Caco-2 (cell line): ENCODE measurements around the gene RBM43. TPM values are rescaled to one million over a fixed set of nuclear protein-coding genes. Genes with fewer than 3 reads are reported as not detected.
"Not testable (repeated sequence)": the region's sequence is repeated elsewhere in the genome, so short reads cannot be mapped to it uniquely, and the experiment has no call there.

ENCODE experiments used
- BruUV-seq: library from RNA; stranded (reverse); fragments of 400-500 nt; replicated peaks from 2 replicates; lab custom pipeline; 2021; lab: Mats Ljungman, UMichigan
- CTCF ChIA-PET: fragments of 300-600 bp; sonication (Branson Sonifier 250); formaldehyde crosslinking; loops from one replicate; lab custom pipeline; 2022; ENCODE audit warnings: antibody characterized with exemption; lab: Charles Lee
- POLR2A ChIA-PET: fragments of 300-600 bp; sonication (Branson Sonifier 250); formaldehyde crosslinking; loops from one replicate; lab custom pipeline; 2022; ENCODE audit warnings: antibody characterized with exemption; lab: Charles Lee
- DNase-seq, 2 experiments: peaks; one replicate each; pipeline versions ENCODE4 v3.0.0 to v3.0.0-alpha.2; 2020 to 2022
- H3K27me3 ChIP-seq: replicated peaks from 2 replicates; pipeline ENCODE4 v1.6.0; 2011; ENCODE audit warnings: low read length; ENCODE audit not compliant: control insufficient read depth, insufficient read depth
- H3K36me3 ChIP-seq: 2 replicates; pipeline ENCODE4 v1.5.1; 2011; ENCODE audit warnings: low read length; ENCODE audit not compliant: control insufficient read depth, insufficient read depth
- H3K4me1 ChIP-seq: fragments of 250-450 bp; sonication (Bioruptor Pico); 2 replicates; pipeline ENCODE4 v1.5.1; 2020; ENCODE audit warnings: mild to moderate bottlenecking
- H3K4me3 ChIP-seq: 2 replicates; pipeline ENCODE4 v1.5.1; 2011; ENCODE audit warnings: low read depth, mild to moderate bottlenecking, control low read depth, low read length
- H3K9me3 ChIP-seq: fragments of 250-450 bp; sonication (Bioruptor Pico); 2 replicates; pipeline ENCODE4 v1.5.1; 2020; ENCODE audit warnings: mild to moderate bottlenecking, moderate library complexity
- H3K27ac Mint-ChIP-seq: one replicate; pipeline ENCODE4 v1.8.0; 2022; ENCODE audit warnings: mixed read lengths; ENCODE audit not compliant: unreplicated experiment
- H3K27me3 Mint-ChIP-seq: one replicate; pipeline ENCODE4 v1.8.0; 2022; ENCODE audit warnings: mixed read lengths; ENCODE audit not compliant: insufficient read depth, unreplicated experiment
- H3K36me3 Mint-ChIP-seq: one replicate; pipeline ENCODE4 v1.8.0; 2022; ENCODE audit warnings: mild to moderate bottlenecking, mixed read lengths; ENCODE audit not compliant: insufficient read depth, unreplicated experiment
- H3K4me1 Mint-ChIP-seq: one replicate; pipeline ENCODE4 v1.8.0; 2022; ENCODE audit warnings: low read depth, mixed read lengths; ENCODE audit not compliant: unreplicated experiment
- H3K4me3 Mint-ChIP-seq: one replicate; pipeline ENCODE4 v1.8.0; 2022; ENCODE audit warnings: mild to moderate bottlenecking, moderate library complexity, mixed read lengths; ENCODE audit not compliant: unreplicated experiment
- H3K9me3 Mint-ChIP-seq: one replicate; pipeline ENCODE4 v1.8.0; 2022; ENCODE audit warnings: mixed read lengths; ENCODE audit not compliant: unreplicated experiment
- CTCF ChIP-seq, 2 experiments: fragments of 200-600 bp in 1 of 2; IDR thresholded peaks; 1 replicate in 1 of 2; 2 replicates in 1 of 2; pipeline versions ENCODE4 v1.5.1 to v1.8.0; 2011 to 2022; ENCODE audit warnings: antibody characterized with exemption in 1 of 2, control low read depth in 1 of 2, inconsistent platforms in 1 of 2, low read depth in 1 of 2, low read length in 1 of 2, mild to moderate bottlenecking in 1 of 2, moderate library complexity in 1 of 2; ENCODE audit not compliant: insufficient read depth in 1 of 2, severe bottlenecking in 1 of 2, unreplicated experiment in 1 of 2
- intact Hi-C: fragments of 100-400 bp; cut with micrococcal nuclease; formaldehyde crosslinking; loops from one replicate; pipeline ENCODE4 v1.10.0; 2022; ENCODE audit not compliant: unreplicated experiment
- total RNA-seq: library from RNA; stranded (reverse); gene quantifications from 2 replicates; pipeline ENCODE4 v1.2.3, GENCODE V29; 2022

The RBM43 gene
- total RNA-seq, 1 experiment from 2014 or later = 1.4 TPM

- CTCF ChIA-PET, H3K9me3 ChIP-seq, BruUV-seq, H3K27ac Mint-ChIP-seq, H3K36me3 Mint-ChIP-seq, intact Hi-C loops, H3K4me3 Mint-ChIP-seq, DNase-seq, H3K4me1 Mint-ChIP-seq, H3K9me3 Mint-ChIP-seq, H3K36me3 ChIP-seq, POLR2A ChIA-PET, H3K4me3 ChIP-seq, H3K4me1 ChIP-seq, H3K27me3 ChIP-seq: not testable (repeated sequence)
- H3K27me3 Mint-ChIP-seq = peaks cover 21% of the 10 kb centered on the region
Observed at GRCh38 chr2:151233288-151233687, 28.4 kb downstream of the RBM43 start.

- CTCF ChIA-PET = no interaction called here
- Histone ChIP-seq H3K27me3 (no peaks in the 10 kb centered on the region; the same call in 1 of the 2 replicates), H3K9me3 (no peaks in the 10 kb centered on the region; the same call in 1 of the 2 replicates), H3K4me3 (no peak overlapping the region), H3K4me1 (no peaks in the 10 kb centered on the region), H3K36me3 (no peaks in the 10 kb centered on the region)
- H3K4me1 Mint-ChIP-seq = no peaks in the 10 kb centered on the region
- no peak for TF ChIP-seq CTCF (IDR thresholded peaks at IDR 0.05; ENCODE audit: insufficient read depth in 1 of 2, low read depth in 1 of 2, low read length in 1 of 2, severe bottlenecking in 1 of 2, unreplicated experiment in 1 of 2)
- POLR2A ChIA-PET = no interaction called here
- H3K36me3 Mint-ChIP-seq = no peaks in the 10 kb centered on the region
- H3K27ac Mint-ChIP-seq = no peak overlapping the region
- H3K9me3 Mint-ChIP-seq = no peaks in the 10 kb centered on the region
- no peak for DNase-seq
- peaks cover 22% of the 10 kb centered on the region for H3K27me3 Mint-ChIP-seq
- intact Hi-C loops = no loop called here
- BruUV-seq = no TSS peak
- no peak overlapping the region for H3K4me3 Mint-ChIP-seq
Observed at GRCh38 chr2:151230627-151231140, 31.0 kb downstream of the RBM43 start.

- TF ChIP-seq CTCF (IDR thresholded peaks at IDR 0.05; ENCODE audit: insufficient read depth in 1 of 2, low read depth in 1 of 2, low read length in 1 of 2, severe bottlenecking in 1 of 2, unreplicated experiment in 1 of 2) = no peak
- intact Hi-C loops = no loop called here
Observed at GRCh38 chr2:151228847-151229512, 32.7 kb downstream of the RBM43 start.

More at GRCh38 chr2:151228847-151229512, 32.7 kb downstream of the RBM43 start:
- Mint-ChIP-seq H3K4me1 (no peaks in the 10 kb centered on the region), H3K36me3 (no peaks in the 10 kb centered on the region), H3K9me3 (no peaks in the 10 kb centered on the region), H3K27me3 (peaks cover 18% of the 10 kb centered on the region), H3K4me3 (no peak overlapping the region), H3K27ac (no peak overlapping the region)
- ChIA-PET CTCF (no interaction called here), POLR2A (no interaction called here)
- DNase-seq = no peak
- Histone ChIP-seq H3K4me3 (no peak overlapping the region), H3K27me3 (no peaks in the 10 kb centered on the region), H3K36me3 (no peaks in the 10 kb centered on the region), H3K9me3 (no peaks in the 10 kb centered on the region; the same call in 1 of the 2 replicates), H3K4me1 (no peaks in the 10 kb centered on the region)
- no TSS peak for BruUV-seq
